ENCODE data around the gene PAPPA2.
A peak's percentile ranks its signal among the peaks of the same experiment; 100 is the strongest.
"Not testable (repeated sequence)": the region's sequence is repeated elsewhere in the genome, so short reads cannot be mapped to it uniquely, and the experiment has no call there.

Gene PAPPA2

GRCh38 chr1:176604461-176604860, 141.5 kb downstream of the PAPPA2 start:
- no peak for DNase-seq (ENCODE audit: low spot score)

GRCh38 chr1:176605176-176605575, 142.2 kb downstream of the PAPPA2 start:
- DNase-seq (ENCODE audit: low spot score) = no peak

- no peak for DNase-seq (ENCODE audit: low spot score)
These were observed 146.8 kb downstream of the PAPPA2 start for GRCh38 chr1:176609556-176610408.

GRCh38 chr1:176612791-176613190, 149.8 kb downstream of the PAPPA2 start:
- no peak for DNase-seq (ENCODE audit: low spot score)

GRCh38 chr1:176617881-176618280, 154.9 kb downstream of the PAPPA2 start:
- no peak for DNase-seq (ENCODE audit: low spot score)

GRCh38 chr1:176619261-176619660, 156.3 kb downstream of the PAPPA2 start:
- no peak for DNase-seq (ENCODE audit: low spot score)

GRCh38 chr1:176625365-176625764, 162.4 kb downstream of the PAPPA2 start:
- DNase-seq (ENCODE audit: low spot score) = no peak

GRCh38 chr1:176626572-176627061, 163.6 kb downstream of the PAPPA2 start:
- DNase-seq (ENCODE audit: low spot score) = no peak

GRCh38 chr1:176628775-176629174, 165.8 kb downstream of the PAPPA2 start:
- DNase-seq (ENCODE audit: low spot score) = no peak

GRCh38 chr1:176634733-176635132, 171.8 kb downstream of the PAPPA2 start:
- not testable (repeated sequence) for DNase-seq (ENCODE audit: low spot score)

- DNase-seq (ENCODE audit: low spot score) = no peak
These were observed 175.9 kb downstream of the PAPPA2 start for GRCh38 chr1:176638713-176639526.

- DNase-seq (ENCODE audit: low spot score) = no peak
These were observed 180.6 kb downstream of the PAPPA2 start for GRCh38 chr1:176643536-176643935.

GRCh38 chr1:176648556-176648955, 185.6 kb downstream of the PAPPA2 start:
- DNase-seq (ENCODE audit: low spot score) = no peak

GRCh38 chr1:176656257-176656995, 193.5 kb downstream of the PAPPA2 start:
- no peak for DNase-seq (ENCODE audit: low spot score)

- DNase-seq (ENCODE audit: low spot score) = no peak
These were observed 206.8 kb downstream of the PAPPA2 start for GRCh38 chr1:176669782-176670181.

GRCh38 chr1:176670853-176671252, 207.9 kb downstream of the PAPPA2 start:
- DNase-seq (ENCODE audit: low spot score) = no peak

GRCh38 chr1:176682830-176683535, 220.0 kb downstream of the PAPPA2 start:
- no peak for DNase-seq (ENCODE audit: low spot score)

- DNase-seq (ENCODE audit: low spot score) = peak; percentile 59
These were observed 228.6 kb downstream of the PAPPA2 start for GRCh38 chr1:176691251-176692228.

- no peak for DNase-seq (ENCODE audit: low spot score)
These were observed 229.5 kb downstream of the PAPPA2 start for GRCh38 chr1:176692431-176692830.

GRCh38 chr1:176692988-176693696, 230.2 kb downstream of the PAPPA2 start:
- DNase-seq (ENCODE audit: low spot score) = no peak
